AG09309 (cell line): Measurements from ENCODE around the gene HNRNPF.

Source experiments
- DNase-seq: peaks from one replicate; pipeline ENCODE4 v3.0.0-alpha.2; 2010; ENCODE audit warnings: low read depth
- H3K4me3 ChIP-seq: 2 replicates; pipeline ENCODE4 v1.5.1; 2011; ENCODE audit warnings: mild to moderate bottlenecking, low read depth, low read length, moderate library complexity; ENCODE audit not compliant: control insufficient read depth
- CTCF ChIP-seq: IDR thresholded peaks from 2 replicates; pipeline ENCODE4 v1.5.1; 2011; ENCODE audit warnings: mild to moderate bottlenecking, low read depth, low read length, inconsistent platforms; ENCODE audit not compliant: insufficient read depth, control insufficient read depth; ENCODE audit errors: missing control alignments

HNRNPF gene

GRCh38 chr10:43409385-43410109 lies 561 bp upstream of the HNRNPF start:
- no peak for TF ChIP-seq CTCF
- H3K4me3 ChIP-seq: peak overlapping the region; percentile 87
- no peak for DNase-seq

GRCh38 chr10:43408331-43408709 lies 666 bp downstream of the HNRNPF start:
- no peak for DNase-seq
- H3K4me3 ChIP-seq: peak overlapping the region; percentile 87
- TF ChIP-seq CTCF: no peak

- peak; percentile 67 for DNase-seq
Observed at GRCh38 chr10:43407576-43408330, 1.2 kb downstream of the HNRNPF start.

GRCh38 chr10:43407148-43407575 lies 1.8 kb downstream of the HNRNPF start:
- DNase-seq: no peak
- TF ChIP-seq CTCF: no peak
- peak overlapping the region; percentile 87 for H3K4me3 ChIP-seq

More at GRCh38 chr10:43407576-43408330, 1.2 kb downstream of the HNRNPF start:
- peak overlapping the region; percentile 87 for H3K4me3 ChIP-seq
- TF ChIP-seq CTCF: peak; percentile 63

GRCh38 chr10:43404704-43405084 lies 4.3 kb downstream of the HNRNPF start:
- DNase-seq: no peak
- no peak for TF ChIP-seq CTCF
- no peak overlapping the region for H3K4me3 ChIP-seq

- DNase-seq: no peak
- no peak overlapping the region for H3K4me3 ChIP-seq
- TF ChIP-seq CTCF: no peak
Observed at GRCh38 chr10:43403911-43404703, 4.9 kb downstream of the HNRNPF start.
